ENCODE data around the gene GLUD2.

Gene GLUD2

GRCh38 chrX:121010218-121010617 is 37.2 kb upstream of the GLUD2 start:
- no peak for TF ChIP-seq EGR1 (IDR thresholded peaks at IDR 0.05)
- no peak for TF ChIP-seq MAX (IDR thresholded peaks at IDR 0.05)
- no peak for TF ChIP-seq NFIC (IDR thresholded peaks at IDR 0.05)
- no peak for TF ChIP-seq ZBTB7A (IDR thresholded peaks at IDR 0.05; ENCODE audit: low read depth)
- TF ChIP-seq CREB1 (IDR thresholded peaks at IDR 0.05; ENCODE audit: low read depth), result no peak

- TF ChIP-seq RAD21 (IDR thresholded peaks at IDR 0.05; ENCODE audit: low read depth), result no peak
- no peak for TF ChIP-seq CREB1 (IDR thresholded peaks at IDR 0.05; ENCODE audit: low read depth)
- TF ChIP-seq TCF12 (IDR thresholded peaks at IDR 0.05; ENCODE audit: low read depth), result no peak
- no peak for TF ChIP-seq TAF1 (IDR thresholded peaks at IDR 0.05; ENCODE audit: low read depth)
- no peak for TF ChIP-seq YY1 (IDR thresholded peaks at IDR 0.05; ENCODE audit: low read depth)
- no peak for TF ChIP-seq FOXM1 (IDR thresholded peaks at IDR 0.05; ENCODE audit: borderline replicate concordance, low read depth)
- no peak for TF ChIP-seq NFIC (IDR thresholded peaks at IDR 0.05)
- no peak for TF ChIP-seq USF1 (IDR thresholded peaks at IDR 0.05)
- TF ChIP-seq EGR1 (IDR thresholded peaks at IDR 0.05), result no peak
- no peak for TF ChIP-seq REST (IDR thresholded peaks at IDR 0.05; ENCODE audit: low read depth)
- TF ChIP-seq ZBTB7A (IDR thresholded peaks at IDR 0.05; ENCODE audit: low read depth), result no peak
- no peak for TF ChIP-seq TEAD4 (IDR thresholded peaks at IDR 0.05)
- no peak for TF ChIP-seq MAX (IDR thresholded peaks at IDR 0.05)
- no peak for TF ChIP-seq EP300 (IDR thresholded peaks at IDR 0.05; ENCODE audit: borderline replicate concordance)
- TF ChIP-seq CEBPB (IDR thresholded peaks at IDR 0.05), result no peak
Observed at GRCh38 chrX:121011254-121011653, 36.2 kb upstream of the GLUD2 start.

- TF ChIP-seq TAF1 (IDR thresholded peaks at IDR 0.05; ENCODE audit: low read depth), result no peak
- TF ChIP-seq TCF12 (IDR thresholded peaks at IDR 0.05; ENCODE audit: low read depth), result no peak
- no peak for TF ChIP-seq USF1 (IDR thresholded peaks at IDR 0.05)
- no peak for TF ChIP-seq RAD21 (IDR thresholded peaks at IDR 0.05; ENCODE audit: low read depth)
- no peak for TF ChIP-seq EGR1 (IDR thresholded peaks at IDR 0.05)
- no peak for TF ChIP-seq MAX (IDR thresholded peaks at IDR 0.05)
- no peak for TF ChIP-seq CEBPB (IDR thresholded peaks at IDR 0.05)
- TF ChIP-seq ZBTB7A (IDR thresholded peaks at IDR 0.05; ENCODE audit: low read depth), result no peak
- no peak for TF ChIP-seq CREB1 (IDR thresholded peaks at IDR 0.05; ENCODE audit: low read depth)
- no peak for TF ChIP-seq YY1 (IDR thresholded peaks at IDR 0.05; ENCODE audit: low read depth)
Observed at GRCh38 chrX:121013897-121014455, 33.4 kb upstream of the GLUD2 start.

- TF ChIP-seq USF1 (IDR thresholded peaks at IDR 0.05) (no peak), NFIC (IDR thresholded peaks at IDR 0.05) (no peak), ZBTB7A (IDR thresholded peaks at IDR 0.05; ENCODE audit: low read depth) (no peak), TEAD4 (IDR thresholded peaks at IDR 0.05) (no peak), TAF1 (IDR thresholded peaks at IDR 0.05; ENCODE audit: low read depth) (no peak), FOXM1 (IDR thresholded peaks at IDR 0.05; ENCODE audit: borderline replicate concordance, low read depth) (no peak), EGR1 (IDR thresholded peaks at IDR 0.05) (no peak), EP300 (IDR thresholded peaks at IDR 0.05; ENCODE audit: borderline replicate concordance) (no peak), YY1 (IDR thresholded peaks at IDR 0.05; ENCODE audit: low read depth) (no peak), TCF12 (IDR thresholded peaks at IDR 0.05; ENCODE audit: low read depth) (no peak), RAD21 (IDR thresholded peaks at IDR 0.05; ENCODE audit: low read depth) (no peak), MAX (IDR thresholded peaks at IDR 0.05) (no peak), REST (IDR thresholded peaks at IDR 0.05; ENCODE audit: low read depth) (no peak)
Observed at GRCh38 chrX:121014826-121015225, 32.6 kb upstream of the GLUD2 start.

GRCh38 chrX:121028419-121028818 is 19.0 kb upstream of the GLUD2 start:
- no peak for TF ChIP-seq REST (IDR thresholded peaks at IDR 0.05; ENCODE audit: low read depth)
- no peak for TF ChIP-seq RAD21 (IDR thresholded peaks at IDR 0.05; ENCODE audit: low read depth)
- no peak for TF ChIP-seq EP300 (IDR thresholded peaks at IDR 0.05; ENCODE audit: borderline replicate concordance)
- TF ChIP-seq TCF12 (IDR thresholded peaks at IDR 0.05; ENCODE audit: low read depth), result no peak
- no peak for TF ChIP-seq CEBPB (IDR thresholded peaks at IDR 0.05)
- TF ChIP-seq CREB1 (IDR thresholded peaks at IDR 0.05; ENCODE audit: low read depth), result no peak
- no peak for TF ChIP-seq YY1 (IDR thresholded peaks at IDR 0.05; ENCODE audit: low read depth)
- TF ChIP-seq TAF1 (IDR thresholded peaks at IDR 0.05; ENCODE audit: low read depth), result no peak
- TF ChIP-seq MAX (IDR thresholded peaks at IDR 0.05), result no peak
- TF ChIP-seq TEAD4 (IDR thresholded peaks at IDR 0.05), result no peak
- TF ChIP-seq USF1 (IDR thresholded peaks at IDR 0.05), result no peak
- TF ChIP-seq NFIC (IDR thresholded peaks at IDR 0.05), result no peak
- no peak for TF ChIP-seq ZBTB7A (IDR thresholded peaks at IDR 0.05; ENCODE audit: low read depth)
- TF ChIP-seq FOXM1 (IDR thresholded peaks at IDR 0.05; ENCODE audit: borderline replicate concordance, low read depth), result no peak
- TF ChIP-seq EGR1 (IDR thresholded peaks at IDR 0.05), result no peak
